H9 (cell line): ENCODE data around the gene ATG5. TPM values are rescaled to one million over a fixed set of nuclear protein-coding genes. Genes with fewer than 3 reads are reported as not detected.
"Not testable (repeated sequence)": the region's sequence is repeated elsewhere in the genome, so short reads cannot be mapped to it uniquely, and the experiment has no call there.

Source experiments
- DNase-seq: peaks from one replicate; pipeline ENCODE4 v3.0.0-alpha.2; 2017
- H2AFZ ChIP-seq: one replicate; pipeline ENCODE4 v1.6.1; 2013; ENCODE audit warnings: mild to moderate bottlenecking, low read length, control low read depth, moderate library complexity
- H2AK5ac ChIP-seq: 2 replicates; pipeline ENCODE4 v1.6.1; 2013; ENCODE audit warnings: low read length, control low read depth, mixed read lengths; ENCODE audit not compliant: insufficient read length
- H2BK120ac ChIP-seq: one replicate; pipeline ENCODE4 v1.6.1; 2013; ENCODE audit warnings: low read depth, mild to moderate bottlenecking, low read length, control low read depth, inconsistent platforms; ENCODE audit not compliant: poor library complexity, severe bottlenecking
- H2BK12ac ChIP-seq: 2 replicates; pipeline ENCODE4 v1.6.1; 2013; ENCODE audit warnings: low read length, control low read depth, mixed read lengths, low read depth; ENCODE audit not compliant: insufficient read length
- H2BK15ac ChIP-seq: 2 replicates; pipeline ENCODE4 v1.6.1; 2013; ENCODE audit warnings: low read depth, low read length, control low read depth
- H2BK20ac ChIP-seq: one replicate; pipeline ENCODE4 v1.6.1; 2013; ENCODE audit warnings: low read depth, mild to moderate bottlenecking, low read length, control low read depth, inconsistent platforms; ENCODE audit not compliant: poor library complexity, severe bottlenecking
- H2BK5ac ChIP-seq: 2 replicates; pipeline ENCODE4 v1.6.1; 2013; ENCODE audit warnings: low read length, control low read depth, mixed read lengths; ENCODE audit not compliant: insufficient read length
- H3K14ac ChIP-seq: 2 replicates; pipeline ENCODE4 v1.6.1; 2013; ENCODE audit warnings: low read length, control low read depth; ENCODE audit not compliant: insufficient read depth
- H3K18ac ChIP-seq: 2 replicates; pipeline ENCODE4 v1.6.1; 2013; ENCODE audit warnings: low read depth, mild to moderate bottlenecking, mixed read lengths, low read length, control low read depth; ENCODE audit not compliant: insufficient read length
- H3K23ac ChIP-seq: 2 replicates; pipeline ENCODE4 v1.6.1; 2013; ENCODE audit warnings: low read length, control low read depth, mixed read lengths, low read depth; ENCODE audit not compliant: insufficient read length
- H3K23me2 ChIP-seq: 2 replicates; pipeline ENCODE4 v1.6.1; 2013; ENCODE audit warnings: low read depth, mild to moderate bottlenecking, mixed read lengths, low read length, control low read depth; ENCODE audit not compliant: insufficient read length, poor library complexity, severe bottlenecking
- H3K27ac ChIP-seq: 2 replicates; pipeline ENCODE4 v1.5.1; 2013; ENCODE audit warnings: low read length, control low read depth, mixed read lengths, low read depth; ENCODE audit not compliant: insufficient read length
- H3K27me3 ChIP-seq: 2 replicates; pipeline ENCODE4 v1.6.1; 2013; ENCODE audit warnings: low read length, control low read depth, inconsistent platforms; ENCODE audit not compliant: insufficient read depth
- H3K4ac ChIP-seq: 2 replicates; pipeline ENCODE4 v1.6.1; 2013; ENCODE audit warnings: low read depth, mild to moderate bottlenecking, control low read depth, inconsistent platforms, low read length, moderate library complexity
- H3K4me1 ChIP-seq: 2 replicates; pipeline ENCODE4 v1.6.1; 2013; ENCODE audit warnings: low read length, control low read depth, inconsistent platforms; ENCODE audit not compliant: insufficient read depth
- H3K4me2 ChIP-seq: 2 replicates; pipeline ENCODE4 v1.6.1; 2013; ENCODE audit warnings: low read length, control low read depth, mixed read lengths; ENCODE audit not compliant: insufficient read length, insufficient read depth
- H3K56ac ChIP-seq: 2 replicates; pipeline ENCODE4 v1.6.1; 2013; ENCODE audit warnings: low read depth, mild to moderate bottlenecking, mixed read lengths, low read length, control low read depth; ENCODE audit not compliant: insufficient read length
- H3K79me1 ChIP-seq: 2 replicates; pipeline ENCODE4 v1.6.1; 2013; ENCODE audit warnings: low read depth, mild to moderate bottlenecking, moderate library complexity, low read length, control low read depth, inconsistent platforms; ENCODE audit not compliant: insufficient read depth, poor library complexity, severe bottlenecking
- H3K79me2 ChIP-seq: 2 replicates; pipeline ENCODE4 v1.6.1; 2013; ENCODE audit warnings: low read length, control low read depth, inconsistent platforms; ENCODE audit not compliant: insufficient read depth
- H3K9ac ChIP-seq: 2 replicates; pipeline ENCODE4 v1.6.1; 2013; ENCODE audit warnings: low read length, control low read depth, mixed read lengths; ENCODE audit not compliant: insufficient read length; ENCODE audit errors: extremely low read depth
- H3K9me3 ChIP-seq: one replicate; pipeline ENCODE4 v1.6.1; 2013; ENCODE audit warnings: low read depth, low read length, inconsistent platforms; ENCODE audit not compliant: control insufficient read depth
- H3T11ph ChIP-seq: one replicate; pipeline ENCODE4 v1.6.1; 2013; ENCODE audit warnings: mild to moderate bottlenecking, low read length, control low read depth, inconsistent platforms
- H4K20me1 ChIP-seq: one replicate; pipeline ENCODE4 v1.6.1; 2013; ENCODE audit not compliant: control insufficient read depth, insufficient read length, insufficient read depth
- H4K5ac ChIP-seq: 2 replicates; pipeline ENCODE4 v1.6.1; 2013; ENCODE audit warnings: low read depth, mild to moderate bottlenecking, mixed read lengths, low read length, control low read depth; ENCODE audit not compliant: insufficient read length
- H4K8ac ChIP-seq: replicated peaks from 2 replicates; pipeline ENCODE4 v1.6.1; 2013; ENCODE audit warnings: low read length, control low read depth, mixed read lengths, low read depth; ENCODE audit not compliant: insufficient read length
- H4K91ac ChIP-seq: 2 replicates; pipeline ENCODE4 v1.6.1; 2013; ENCODE audit warnings: low read depth, mild to moderate bottlenecking, moderate library complexity, mixed read lengths, low read length, control low read depth; ENCODE audit not compliant: insufficient read length
- H3K27ac Mint-ChIP-seq, 3 experiments: 2 replicates in 2 of 3; 3 replicates in 1 of 3; pipeline ENCODE4 v1.8.0; 2020 to 2021; ENCODE audit warnings: mixed read lengths in 3 of 3, mild to moderate bottlenecking in 1 of 3, moderate library complexity in 1 of 3
- H3K27me3 Mint-ChIP-seq: 2 replicates; pipeline ENCODE4 v1.8.0; 2021; ENCODE audit warnings: low read depth, mild to moderate bottlenecking, moderate library complexity, mixed read lengths
- H3K36me3 Mint-ChIP-seq, 3 experiments: 2 replicates in 2 of 3; 3 replicates in 1 of 3; pipeline ENCODE4 v1.8.0; 2020 to 2021; ENCODE audit warnings: low read depth in 3 of 3, mixed read lengths in 3 of 3; ENCODE audit not compliant: insufficient read depth in 1 of 3
- H3K4me1 Mint-ChIP-seq, 2 experiments: 2 replicates each; pipeline ENCODE4 v1.8.0; 2020; ENCODE audit warnings: mixed read lengths in 2 of 2
- H3K4me3 Mint-ChIP-seq, 2 experiments: 2 replicates in 1 of 2; 3 replicates in 1 of 2; pipeline ENCODE4 v1.8.0; 2020 to 2021; ENCODE audit warnings: mild to moderate bottlenecking in 2 of 2, mixed read lengths in 2 of 2, moderate library complexity in 1 of 2
- H3K9me3 Mint-ChIP-seq, 2 experiments: 2 replicates in 1 of 2; 3 replicates in 1 of 2; pipeline ENCODE4 v1.8.0; 2020; ENCODE audit warnings: mild to moderate bottlenecking in 2 of 2, mixed read lengths in 2 of 2, moderate library complexity in 1 of 2
- CTCF ChIP-seq: fragments of 200-600 bp; sonication (generic); conservative IDR thresholded peaks from 3 replicates; pipeline ENCODE4 v1.8.0; 2021; ENCODE audit warnings: antibody characterized with exemption, mild to moderate bottlenecking
- WGBS: extraction: QIAGEN DNeasy Blood & Tissue Kit; methylation state at CpG from one replicate; pipeline ENCODE4 v1.1.7; 2013; ENCODE audit warnings: missing lambda C conversion rate, low lambda C conversion rate, mixed read lengths; ENCODE audit not compliant: insufficient read length; ENCODE audit errors: extremely low coverage; 5-methylcytosine and 5-hydroxymethylcytosine counted together
- total RNA-seq: library from RNA; stranded (reverse); gene quantifications from 2 replicates; pipeline ENCODE4 v1.2.1, GENCODE V29; 2021

ATG5 gene
- total RNA-seq, 1 experiment from 2014 or later: 36.7 TPM

GRCh38 chr6:106152952-106153351, 172.6 kb downstream of the ATG5 start:
- Histone ChIP-seq H2BK20ac (no peak overlapping the region), H3K23me2 (no peaks in the 10 kb centered on the region), H3K79me1 (no peaks in the 10 kb centered on the region), H3K56ac (no peak overlapping the region), H3K4ac (no peak overlapping the region), H4K5ac (no peak overlapping the region), H2BK120ac (no peak overlapping the region), H3K9me3 (no peaks in the 10 kb centered on the region), H3K4me1 (peaks cover 3% of the 10 kb centered on the region; the same call in 1 of the 2 replicates), H3T11ph (no peak overlapping the region), H3K27ac (no peak overlapping the region), H3K27me3 (no peaks in the 10 kb centered on the region), H4K91ac (no peak overlapping the region), H3K23ac (no peak overlapping the region), H2AK5ac (no peak overlapping the region), H4K20me1 (no peaks in the 10 kb centered on the region), H2BK12ac (no peak overlapping the region), H3K9ac (no peak overlapping the region), H4K8ac (no peak overlapping the region), H3K79me2 (no peaks in the 10 kb centered on the region), H2BK15ac (no peak overlapping the region), H2AFZ (no peak overlapping the region), H2BK5ac (no peak overlapping the region), H3K4me2 (no peak overlapping the region), H3K14ac (no peak overlapping the region), H3K18ac (no peak overlapping the region)
- no peak overlapping the region; a peak in 1 of 7 replicates for H3K27ac Mint-ChIP-seq
- H3K4me1 Mint-ChIP-seq: peaks cover 11 to 32% of the 10 kb centered on the region in 2 experiments
- no peaks in the 10 kb centered on the region for H3K27me3 Mint-ChIP-seq
- TF ChIP-seq CTCF: no peak
- H3K4me3 Mint-ChIP-seq: no peak overlapping the region
- no peaks in the 10 kb centered on the region for H3K36me3 Mint-ChIP-seq
- no peaks in the 10 kb centered on the region; a peak in 1 of 5 replicates for H3K9me3 Mint-ChIP-seq
- no peak for DNase-seq
- no CpG with 5 or more reads among the region's 4 CpGs for WGBS

- no CpG with 5 or more reads among the region's 3 CpGs for WGBS
- not testable (repeated sequence) for H2AFZ ChIP-seq, H3K56ac ChIP-seq, H3K27me3 Mint-ChIP-seq, H4K5ac ChIP-seq, H3K27ac ChIP-seq, H2BK20ac ChIP-seq, H3K4me1 ChIP-seq, H3K36me3 Mint-ChIP-seq, H3K18ac ChIP-seq, H3K79me2 ChIP-seq, H3K14ac ChIP-seq, H4K8ac ChIP-seq, H3K23ac ChIP-seq, H3K27ac Mint-ChIP-seq, H2AK5ac ChIP-seq, H3K23me2 ChIP-seq, H3K79me1 ChIP-seq, H3K4ac ChIP-seq, H3K9me3 Mint-ChIP-seq, H3K27me3 ChIP-seq, H2BK12ac ChIP-seq, H2BK15ac ChIP-seq, H3K4me2 ChIP-seq, H4K20me1 ChIP-seq, H2BK5ac ChIP-seq, H2BK120ac ChIP-seq, H3K9ac ChIP-seq, H3K9me3 ChIP-seq, H3T11ph ChIP-seq, H4K91ac ChIP-seq, DNase-seq, H3K4me3 Mint-ChIP-seq
- peaks cover 11 to 28% of the 10 kb centered on the region in 2 experiments for H3K4me1 Mint-ChIP-seq
Observed at GRCh38 chr6:106152476-106152875, 173.1 kb downstream of the ATG5 start.
